Choroid plexus epithelial cell (primary cell): ENCODE results near the gene LIPC.

Source experiments
- DNase-seq: peaks from one replicate; pipeline ENCODE4 v3.0.0-alpha.2; 2010; ENCODE audit warnings: low read depth
- H3K4me3 ChIP-seq: 2 replicates; pipeline ENCODE4 v1.5.1; 2011; ENCODE audit warnings: low read depth, mild to moderate bottlenecking, control low read depth, low read length, moderate library complexity
- TF ChIP-seq, protein P1 (sequence below): conservative IDR thresholded peaks from 2 replicates; pipeline ENCODE4 v1.5.1; 2011; ENCODE audit warnings: low read depth, mild to moderate bottlenecking, control low read depth, inconsistent platforms, low read length, moderate library complexity

The LIPC gene

DNA sequence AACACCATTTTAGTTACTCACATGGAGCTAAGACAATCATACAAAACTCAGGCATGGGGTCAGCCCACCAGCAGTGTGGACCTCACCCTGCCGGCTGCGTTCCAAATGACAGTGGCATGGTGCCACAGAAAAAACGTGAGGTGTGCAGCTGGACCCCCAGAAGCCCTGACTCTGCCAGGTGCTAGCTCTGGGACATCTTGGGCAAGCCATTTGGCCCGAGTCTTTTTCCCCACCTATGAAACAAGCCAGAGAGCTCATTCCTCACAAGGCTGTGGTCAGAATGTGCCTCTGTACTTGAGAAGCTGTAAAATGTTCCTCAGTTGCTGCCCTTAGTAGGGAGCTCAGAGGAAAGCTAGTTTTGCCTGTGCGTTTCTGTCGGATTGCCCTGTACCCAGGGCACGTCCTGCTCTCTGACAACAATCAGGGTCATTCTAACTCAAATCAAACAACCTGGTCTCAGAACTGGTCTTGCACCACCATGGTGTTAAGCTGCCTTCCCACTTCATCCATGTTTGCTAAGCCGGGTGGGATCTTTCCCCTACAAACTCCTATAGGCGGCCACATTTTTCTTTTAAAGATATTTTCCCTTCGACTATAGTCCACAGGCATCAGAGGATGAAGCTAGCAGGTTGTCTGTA is 44.9 kb downstream of the LIPC start:
- H3K4me3 ChIP-seq = no peak overlapping the region
- TF ChIP-seq, protein P1, sequence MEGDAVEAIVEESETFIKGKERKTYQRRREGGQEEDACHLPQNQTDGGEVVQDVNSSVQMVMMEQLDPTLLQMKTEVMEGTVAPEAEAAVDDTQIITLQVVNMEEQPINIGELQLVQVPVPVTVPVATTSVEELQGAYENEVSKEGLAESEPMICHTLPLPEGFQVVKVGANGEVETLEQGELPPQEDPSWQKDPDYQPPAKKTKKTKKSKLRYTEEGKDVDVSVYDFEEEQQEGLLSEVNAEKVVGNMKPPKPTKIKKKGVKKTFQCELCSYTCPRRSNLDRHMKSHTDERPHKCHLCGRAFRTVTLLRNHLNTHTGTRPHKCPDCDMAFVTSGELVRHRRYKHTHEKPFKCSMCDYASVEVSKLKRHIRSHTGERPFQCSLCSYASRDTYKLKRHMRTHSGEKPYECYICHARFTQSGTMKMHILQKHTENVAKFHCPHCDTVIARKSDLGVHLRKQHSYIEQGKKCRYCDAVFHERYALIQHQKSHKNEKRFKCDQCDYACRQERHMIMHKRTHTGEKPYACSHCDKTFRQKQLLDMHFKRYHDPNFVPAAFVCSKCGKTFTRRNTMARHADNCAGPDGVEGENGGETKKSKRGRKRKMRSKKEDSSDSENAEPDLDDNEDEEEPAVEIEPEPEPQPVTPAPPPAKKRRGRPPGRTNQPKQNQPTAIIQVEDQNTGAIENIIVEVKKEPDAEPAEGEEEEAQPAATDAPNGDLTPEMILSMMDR = no peak
- DNase-seq = no peak

DNA sequence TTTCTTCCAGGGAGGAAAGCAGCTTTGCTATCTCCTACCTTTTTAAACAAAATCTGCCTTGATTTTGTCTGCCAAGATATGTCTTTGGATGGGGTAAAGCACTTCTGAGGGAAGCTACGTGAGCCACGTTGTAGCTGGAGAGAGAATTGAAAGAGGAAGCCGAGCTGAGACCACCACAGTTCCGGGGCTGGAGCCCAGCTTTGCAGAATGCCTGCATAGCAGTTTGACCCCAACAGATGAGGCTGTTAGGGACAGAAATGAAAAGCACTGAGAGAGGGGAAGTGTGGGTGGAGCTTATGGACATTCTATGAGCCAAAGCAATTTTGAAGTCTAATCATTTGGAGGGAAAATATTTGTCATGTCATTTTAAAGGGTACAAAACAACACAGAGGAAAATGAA is 45.4 kb downstream of the LIPC start:
- TF ChIP-seq, protein P1 = no peak
- H3K4me3 ChIP-seq = no peak overlapping the region
- no peak for DNase-seq

DNA sequence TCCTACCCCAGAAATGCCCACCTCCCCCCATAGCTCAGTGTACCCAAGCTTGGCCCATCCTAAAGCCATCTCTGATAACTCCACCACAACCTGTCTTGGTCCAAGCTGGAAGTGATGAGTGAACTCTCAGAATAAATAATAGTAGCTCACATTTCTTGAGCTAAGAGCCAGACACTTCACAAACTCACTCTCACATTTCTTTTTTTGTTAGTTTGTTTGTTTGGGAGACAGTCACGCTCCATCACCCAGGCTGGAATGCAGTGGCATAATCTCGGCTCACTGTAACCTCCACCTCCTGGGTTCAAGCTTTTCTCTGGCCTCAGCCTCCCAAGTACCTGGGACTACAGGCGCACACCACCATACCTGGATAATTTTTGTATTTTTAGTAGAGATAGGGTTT is 46.2 kb downstream of the LIPC start:
- no peak overlapping the region for H3K4me3 ChIP-seq
- DNase-seq = no peak
- TF ChIP-seq, protein P1 = no peak

DNA sequence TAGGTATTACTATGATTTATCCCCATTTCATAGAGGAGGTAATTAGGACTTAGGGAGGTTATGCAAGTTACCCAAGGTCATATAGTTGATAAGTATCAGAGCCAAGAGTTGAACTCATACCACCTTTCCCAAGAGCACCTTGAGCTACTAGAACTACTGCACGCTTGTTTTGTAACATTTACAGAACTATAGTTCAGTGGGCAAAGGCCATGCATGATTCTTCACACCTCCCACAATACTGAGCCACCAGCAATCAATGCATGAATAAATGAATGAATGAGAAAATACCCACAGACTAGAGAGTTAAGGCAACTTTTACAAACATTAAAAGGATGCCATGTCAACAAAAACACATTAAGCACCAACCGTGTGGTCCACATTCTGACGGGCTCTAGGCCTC is 46.8 kb downstream of the LIPC start:
- TF ChIP-seq, protein P1 = no peak
- H3K4me3 ChIP-seq = no peak overlapping the region
- DNase-seq = no peak

DNA sequence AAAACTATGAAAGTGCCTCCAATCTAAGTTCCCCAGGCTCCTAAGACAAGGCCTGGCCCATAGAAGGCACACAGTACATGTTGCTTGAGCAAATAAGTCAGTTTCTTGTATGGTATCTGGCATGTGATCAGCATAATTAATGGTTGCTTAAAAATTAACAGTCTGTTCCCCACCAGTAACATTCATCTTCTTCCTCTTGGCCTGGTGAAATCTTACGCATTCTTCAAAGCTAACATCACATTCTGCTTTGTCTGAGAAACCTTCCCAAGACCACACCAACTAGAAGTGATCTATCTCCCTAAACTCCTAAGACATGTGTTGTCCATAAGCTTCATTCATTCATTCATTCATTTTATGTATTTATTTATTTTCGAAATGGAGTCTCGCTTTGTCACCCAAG is 48.1 kb downstream of the LIPC start:
- no peak overlapping the region for H3K4me3 ChIP-seq
- DNase-seq = no peak
- TF ChIP-seq, protein P1 = no peak

DNA sequence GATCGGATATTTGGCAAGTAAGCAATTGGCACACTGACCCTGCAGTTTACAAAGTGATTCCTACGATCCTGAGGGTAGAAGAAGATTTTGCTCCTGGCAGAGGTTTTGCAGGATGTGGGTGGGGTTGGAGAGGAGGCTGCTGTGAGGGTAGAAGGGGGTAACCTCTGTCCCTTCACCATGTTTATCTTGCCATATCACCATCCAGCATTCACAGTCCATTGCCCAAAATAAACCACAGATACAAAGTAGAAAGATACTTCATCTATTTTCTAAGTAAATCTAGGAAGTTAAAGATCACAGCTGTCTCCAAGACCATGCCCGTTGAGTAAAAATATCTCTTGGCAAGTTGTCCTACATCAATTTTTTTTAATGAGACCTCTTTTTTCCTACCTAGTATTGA is 51.6 kb downstream of the LIPC start:
- TF ChIP-seq, protein P1 = no peak
- no peak overlapping the region for H3K4me3 ChIP-seq
- no peak for DNase-seq
